GM10847 (cell line): Measurements from ENCODE around the gene MCHR2.

Experiments
- POLR2A ChIP-seq: IDR thresholded peaks from 2 replicates; pipeline ENCODE4 v1.6.1; 2011; ENCODE audit not compliant: insufficient read length; ENCODE audit errors: extremely low read depth

Gene MCHR2

DNA sequence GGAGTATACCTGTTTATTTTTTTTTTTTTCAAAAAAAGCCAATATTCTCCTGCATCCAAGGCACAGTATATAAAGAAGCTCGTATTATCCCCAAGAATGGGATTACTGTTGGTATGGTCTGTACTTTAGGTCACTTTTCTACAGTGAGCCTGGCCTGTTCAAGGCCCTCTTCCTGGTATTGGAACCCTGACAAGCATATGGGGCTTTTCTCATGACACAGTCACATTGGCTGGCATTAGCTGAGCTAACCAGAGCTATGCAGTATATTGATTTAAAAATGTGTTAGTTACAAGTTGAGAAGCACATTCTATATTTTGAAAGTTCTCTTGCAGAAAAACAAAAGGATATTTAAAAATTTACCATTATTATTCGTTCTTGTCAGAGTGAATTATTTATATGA lies 48.0 kb downstream of the MCHR2 start:
- no peak for TF ChIP-seq POLR2A

DNA sequence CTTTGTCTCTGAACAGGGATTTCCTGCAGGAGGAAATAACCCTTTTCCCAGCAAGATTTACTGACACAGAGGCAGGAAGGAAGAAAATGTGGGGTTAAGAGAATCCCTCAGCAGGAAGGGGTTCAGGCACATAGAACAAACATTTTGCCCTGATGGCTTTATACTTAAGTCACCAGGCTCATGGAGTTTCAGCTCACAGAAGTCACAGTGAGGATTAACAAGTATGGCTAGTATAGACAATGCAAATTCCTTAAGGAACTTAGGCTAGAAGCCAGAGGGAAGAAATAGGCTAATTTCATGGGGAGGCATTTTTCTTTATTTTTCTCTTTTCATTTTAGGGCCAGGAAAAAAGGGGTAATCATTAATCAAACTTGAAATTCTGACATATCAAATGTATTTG lies 50.2 kb downstream of the MCHR2 start:
- TF ChIP-seq POLR2A = no peak

DNA sequence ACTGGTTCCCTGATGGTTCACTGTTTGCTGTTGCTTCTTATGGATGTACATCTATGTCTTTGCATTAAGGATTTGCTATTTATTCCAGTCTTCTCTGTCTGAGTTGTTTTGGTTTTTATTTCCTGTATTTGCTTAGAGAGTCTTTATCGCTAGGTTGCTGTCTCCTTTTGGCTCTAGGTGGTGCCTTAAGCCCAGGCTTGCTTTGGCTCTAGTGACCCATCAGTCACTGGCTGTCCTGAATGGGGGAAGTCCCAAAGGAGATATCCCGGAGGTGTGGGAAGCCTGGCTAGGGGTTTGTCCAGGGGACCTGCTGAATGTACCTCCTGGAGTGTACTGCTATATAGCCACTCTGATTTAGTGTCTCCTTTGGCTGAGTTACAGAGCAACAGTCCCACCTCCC lies 53.4 kb downstream of the MCHR2 start:
- TF ChIP-seq POLR2A = no peak

DNA sequence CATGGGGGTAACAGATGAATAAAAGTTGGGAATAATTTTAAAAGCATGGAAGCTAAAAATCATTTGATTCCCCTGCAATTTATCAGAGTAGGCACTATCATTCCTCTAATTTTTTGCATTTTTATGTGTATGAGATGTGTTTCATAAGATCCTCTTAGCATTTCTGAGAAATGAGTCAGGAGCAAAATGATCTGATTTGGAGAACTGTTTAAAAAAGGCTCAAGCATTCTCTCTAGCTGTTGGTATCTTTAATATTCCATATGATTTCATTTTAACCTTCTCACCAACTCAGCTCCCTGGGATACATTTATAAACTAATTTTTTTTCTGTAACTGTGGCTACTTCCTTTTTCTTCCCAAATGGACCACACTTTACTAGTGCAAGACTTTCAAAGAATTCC lies 60.9 kb downstream of the MCHR2 start:
- no peak for TF ChIP-seq POLR2A

DNA sequence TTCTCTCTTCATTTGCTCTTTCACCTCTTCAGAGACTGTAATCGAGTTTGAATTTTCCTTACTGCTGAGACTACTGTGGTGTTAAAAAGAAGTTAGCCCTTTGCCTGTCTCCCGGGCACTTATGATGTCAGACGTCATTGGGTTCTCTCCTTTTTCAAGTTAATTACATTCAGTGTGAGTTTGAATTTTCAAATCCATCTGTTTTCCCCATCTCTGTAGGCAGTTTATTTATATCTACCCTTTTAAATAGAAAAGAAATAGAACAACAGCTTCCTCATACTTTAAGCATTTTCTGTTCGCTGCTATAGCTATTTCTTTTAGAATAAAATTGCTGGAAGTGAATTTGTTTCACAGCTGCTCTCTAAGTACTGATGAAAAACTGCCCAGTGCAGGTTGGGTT lies 81.4 kb downstream of the MCHR2 start:
- TF ChIP-seq POLR2A = no peak

DNA sequence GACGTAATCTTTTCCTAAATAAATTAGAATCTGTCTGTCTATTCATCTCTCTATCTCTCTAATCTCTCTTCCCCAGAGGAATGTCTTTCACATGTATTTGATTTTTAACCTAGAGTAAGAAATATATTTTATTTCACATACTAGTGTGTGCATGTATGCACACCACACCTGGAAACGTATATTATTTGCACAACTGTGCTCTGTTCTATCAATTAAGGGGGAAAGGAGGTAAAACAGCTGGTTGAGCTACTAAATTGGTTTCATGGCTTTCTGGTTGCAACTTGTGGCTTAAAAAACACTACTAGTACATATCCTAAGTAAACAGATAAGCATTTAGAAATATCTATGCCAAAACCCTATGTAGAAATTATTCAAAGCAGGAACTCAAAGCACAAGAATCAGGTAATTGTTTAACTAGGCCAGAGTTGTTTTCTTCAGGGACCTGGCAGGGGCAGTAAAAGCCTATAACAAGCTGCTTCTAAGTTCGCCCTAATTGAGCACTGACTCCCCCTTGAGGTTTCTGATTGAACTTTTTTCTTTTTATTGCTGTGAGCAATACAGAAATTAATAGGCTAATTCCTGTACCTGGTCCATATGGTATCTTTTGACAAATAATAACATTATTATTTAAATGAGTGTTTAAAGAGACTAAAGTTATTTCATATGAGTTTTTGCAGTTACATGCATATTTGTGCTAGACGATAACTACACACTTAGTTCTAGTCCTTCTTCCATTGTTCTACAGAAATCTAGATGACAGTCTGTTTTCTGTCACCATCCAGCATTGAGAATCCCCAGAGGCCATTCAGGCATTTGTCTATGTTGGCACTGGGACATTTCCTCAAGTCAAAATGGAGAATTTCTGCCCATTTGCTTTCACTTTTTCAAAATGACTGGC lies 88.6 kb downstream of the MCHR2 start:
- TF ChIP-seq POLR2A = no peak

DNA sequence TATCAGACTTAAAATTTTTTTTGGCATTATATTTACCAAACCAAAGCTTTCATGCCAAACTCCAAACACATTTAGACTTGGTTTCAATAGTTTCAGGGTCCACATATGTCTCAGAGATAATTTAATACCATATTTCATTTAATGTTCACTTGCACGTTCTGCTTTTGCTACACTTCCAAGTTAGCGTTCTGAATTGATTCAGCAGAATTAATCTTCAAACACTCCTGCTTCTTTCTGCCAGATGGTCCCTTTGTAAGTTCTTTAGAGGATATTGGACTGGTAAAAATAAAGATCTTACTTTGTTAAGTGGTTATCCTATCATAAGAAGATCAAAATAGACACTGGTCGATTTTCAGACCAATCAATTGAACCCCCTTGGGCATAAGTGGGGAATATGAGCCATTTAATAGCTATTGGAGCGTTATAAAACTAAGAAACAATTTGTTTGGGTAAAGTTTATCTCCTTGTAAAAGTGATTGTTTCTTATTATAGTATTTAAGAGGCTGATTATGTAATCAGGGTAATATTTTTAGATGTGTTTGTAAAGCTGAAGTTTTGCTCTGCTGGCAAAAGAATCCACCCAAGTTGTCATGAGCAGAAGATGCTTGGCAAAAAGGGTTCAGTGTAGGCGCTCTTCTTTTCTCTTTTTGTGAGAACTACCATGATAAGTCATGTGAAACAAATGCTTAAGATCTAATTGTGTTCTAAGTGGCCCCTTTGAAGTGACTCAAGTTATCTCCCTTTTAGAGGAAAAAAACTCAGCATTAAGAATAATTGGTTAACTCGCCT lies 92.2 kb downstream of the MCHR2 start:
- no peak for TF ChIP-seq POLR2A

DNA sequence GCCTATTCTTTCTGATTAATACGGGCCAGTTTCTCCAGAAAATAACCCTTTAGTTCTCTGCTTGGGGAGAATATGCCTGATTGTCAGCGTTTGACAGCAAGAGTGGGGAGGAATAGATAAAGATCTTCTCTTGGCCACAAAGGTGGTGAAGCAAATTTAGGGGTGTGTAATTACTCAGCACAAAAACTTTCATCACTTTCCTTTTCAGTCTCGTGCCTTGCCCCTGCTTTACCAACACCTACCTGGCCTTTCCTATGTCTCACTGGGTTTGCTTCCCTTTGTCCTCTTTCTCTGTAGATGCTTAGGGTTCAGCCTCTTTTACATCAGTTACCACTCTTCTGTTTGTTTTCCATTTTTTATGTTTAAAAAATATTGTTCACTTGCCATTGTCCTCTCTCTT lies 99.2 kb downstream of the MCHR2 start:
- no peak for TF ChIP-seq POLR2A

DNA sequence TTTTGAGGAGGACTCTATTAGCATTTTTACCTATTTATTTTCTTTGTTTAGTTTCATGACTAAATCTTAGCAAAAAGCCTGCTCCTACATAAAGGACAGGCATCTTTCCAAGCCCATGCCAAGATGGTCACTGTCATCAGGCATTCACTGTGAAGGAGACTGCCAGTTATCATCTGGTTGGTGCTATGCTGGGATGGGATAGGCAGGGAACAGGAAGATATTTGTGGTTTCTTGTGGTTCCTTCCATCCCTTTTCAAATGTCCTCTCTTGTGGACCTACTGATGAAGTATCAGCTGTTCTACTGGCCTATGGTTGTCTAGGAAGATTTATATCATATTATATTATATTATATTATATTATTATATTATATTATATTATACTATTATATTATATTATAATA lies 107.0 kb downstream of the MCHR2 start:
- TF ChIP-seq POLR2A = no peak

DNA sequence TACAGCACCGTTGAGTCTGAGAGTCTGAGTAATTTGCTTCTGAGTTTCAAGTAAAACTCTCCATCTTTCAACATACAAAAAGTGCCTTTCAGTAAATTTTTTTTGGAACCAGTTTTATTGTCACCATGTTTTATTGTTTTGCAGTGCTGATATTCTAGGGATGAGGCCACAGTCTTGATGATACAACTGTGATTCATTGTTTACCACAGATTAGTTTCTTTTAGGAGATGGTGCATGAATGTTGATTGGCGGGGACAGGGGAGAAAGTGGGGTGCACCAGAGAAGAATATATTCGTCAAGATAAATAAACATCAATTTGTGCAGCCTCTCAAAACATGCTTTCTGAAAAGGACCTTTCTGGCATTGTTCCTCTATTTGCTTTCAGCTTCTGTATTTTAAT lies 109.0 kb downstream of the MCHR2 start:
- no peak for TF ChIP-seq POLR2A

DNA sequence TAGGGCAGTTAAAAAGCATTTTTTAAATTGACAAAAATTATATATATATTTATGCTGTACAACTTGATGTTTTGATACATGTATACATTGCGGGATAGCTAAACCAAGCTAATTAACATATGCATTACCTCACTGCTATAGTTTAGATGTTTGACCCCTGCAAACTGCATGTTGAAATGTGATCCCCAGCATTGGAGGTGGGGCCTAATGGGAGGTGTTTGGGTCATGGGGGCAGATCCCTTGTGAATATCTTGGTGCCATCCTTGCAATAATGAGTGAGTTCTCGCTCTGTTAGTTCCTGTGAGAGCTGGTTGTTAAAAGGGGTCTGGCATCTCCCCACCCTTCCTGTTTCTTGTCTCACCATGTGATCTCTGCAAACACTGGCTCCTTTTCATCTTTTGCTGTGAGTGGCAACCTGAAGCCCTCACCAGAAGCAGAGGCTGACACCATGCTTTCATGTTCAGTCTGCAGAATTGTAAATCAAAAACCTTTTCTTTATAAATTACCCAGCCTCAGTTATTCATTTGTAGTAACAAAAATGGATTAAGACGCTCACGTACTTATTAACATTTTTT lies 111.8 kb downstream of the MCHR2 start:
- no peak for TF ChIP-seq POLR2A

DNA sequence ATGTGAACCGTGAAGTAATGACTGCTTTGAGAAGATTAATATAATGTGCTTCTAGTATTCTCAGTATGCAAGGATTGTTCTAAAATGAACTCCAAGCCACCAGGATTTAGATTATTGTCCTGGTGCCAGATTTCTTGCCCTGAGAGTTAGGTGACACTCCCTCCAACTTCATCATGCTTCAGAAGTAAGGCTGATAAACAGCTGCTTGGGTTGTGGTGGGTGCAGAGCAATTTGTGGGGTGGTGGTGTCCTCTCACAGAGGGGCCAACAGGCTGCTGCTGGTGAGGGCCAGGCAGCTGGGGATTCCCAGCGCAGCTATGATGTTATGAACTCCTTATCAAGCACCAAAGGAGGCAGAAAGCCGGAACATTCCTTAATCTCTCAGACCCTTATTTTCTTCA lies 114.6 kb downstream of the MCHR2 start:
- no peak for TF ChIP-seq POLR2A

DNA sequence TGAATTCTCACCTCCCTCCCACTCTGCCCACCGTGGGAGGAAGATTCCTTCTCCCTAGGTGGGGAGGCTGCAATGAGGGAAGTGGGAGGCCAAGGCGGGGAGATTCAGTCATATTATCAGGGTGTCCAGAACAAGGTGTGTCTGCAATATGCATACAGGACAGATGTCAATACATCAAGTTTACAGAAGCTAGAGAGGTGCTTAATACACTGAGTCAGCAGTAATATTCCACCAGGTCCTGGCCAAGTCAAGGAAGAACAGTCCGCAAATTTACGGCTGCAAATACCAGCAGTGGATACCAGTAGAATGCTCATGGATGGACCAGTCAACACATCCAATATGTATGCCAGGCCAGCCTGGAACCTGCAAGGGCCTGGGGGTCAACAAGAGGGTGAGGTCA lies 119.0 kb downstream of the MCHR2 start:
- no peak for TF ChIP-seq POLR2A

DNA sequence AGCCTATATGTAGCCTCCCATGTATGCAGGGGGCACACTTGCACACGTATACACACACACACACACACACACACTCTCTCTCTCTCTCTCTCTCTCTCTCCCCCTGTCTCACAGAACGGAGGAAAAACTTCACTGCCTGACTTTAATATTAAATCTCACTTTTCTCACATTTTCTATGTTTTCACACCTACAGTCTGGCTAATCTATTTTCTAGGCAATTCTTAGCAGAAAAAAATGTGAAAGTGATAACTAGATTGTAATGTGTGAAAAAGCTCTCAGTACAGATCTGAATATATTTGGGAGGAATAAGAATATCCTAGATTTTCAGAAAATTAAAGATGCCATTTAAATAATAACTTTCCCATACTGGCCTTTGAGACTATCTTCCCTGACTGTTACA lies 120.9 kb downstream of the MCHR2 start:
- no peak for TF ChIP-seq POLR2A

DNA sequence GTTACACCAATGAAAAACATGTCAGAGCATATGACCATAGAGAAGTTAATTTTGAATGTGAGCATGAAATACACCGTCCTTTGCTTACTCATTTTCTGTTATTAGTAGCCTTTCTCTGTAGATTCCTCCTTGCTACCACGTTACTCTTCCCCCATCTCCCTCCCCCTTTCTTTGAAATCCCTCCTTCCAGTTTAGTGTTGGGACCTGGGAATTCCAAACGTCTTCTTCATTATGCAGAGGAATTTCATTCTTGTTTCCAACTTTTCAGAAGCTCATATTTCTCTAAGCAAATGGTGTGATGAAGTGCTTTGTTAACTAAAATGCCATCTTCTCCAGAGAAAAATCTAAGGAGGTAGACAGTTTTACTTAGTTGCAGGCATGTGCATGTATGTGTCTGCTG lies 122.4 kb downstream of the MCHR2 start:
- TF ChIP-seq POLR2A = no peak
